GM18517 (cell line): ENCODE results near the gene KCNQ2.

Experiments used
- ATAC-seq: cut with Tn5 transposase; IDR thresholded peaks from one replicate; pipeline ENCODE4 v1.9.1; 2021; ENCODE audit warnings: mild to moderate bottlenecking, moderate library complexity; ENCODE audit not compliant: unreplicated experiment

Gene KCNQ2

DNA sequence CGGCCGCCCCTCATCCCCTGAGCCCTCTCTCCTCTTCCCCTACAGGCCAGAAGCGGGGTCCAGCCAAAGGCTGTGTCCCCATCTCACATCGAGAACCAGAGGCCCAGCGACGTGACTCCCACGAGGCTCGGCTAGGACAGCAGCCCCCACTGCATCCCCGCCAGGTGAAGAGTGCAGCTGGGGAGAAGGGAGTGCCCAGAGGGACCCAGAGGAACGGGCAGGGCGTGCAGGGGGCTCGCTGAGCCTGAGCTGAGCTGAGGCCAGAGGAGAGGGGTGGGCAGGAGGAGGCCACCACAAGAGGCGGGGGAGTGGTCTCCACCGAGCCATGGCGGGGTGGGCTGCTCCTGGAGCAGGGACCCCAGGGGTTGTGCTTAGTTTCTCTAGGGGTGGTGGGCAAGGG is 32.6 kb downstream of the KCNQ2 start:
- ATAC-seq, result no peak

DNA sequence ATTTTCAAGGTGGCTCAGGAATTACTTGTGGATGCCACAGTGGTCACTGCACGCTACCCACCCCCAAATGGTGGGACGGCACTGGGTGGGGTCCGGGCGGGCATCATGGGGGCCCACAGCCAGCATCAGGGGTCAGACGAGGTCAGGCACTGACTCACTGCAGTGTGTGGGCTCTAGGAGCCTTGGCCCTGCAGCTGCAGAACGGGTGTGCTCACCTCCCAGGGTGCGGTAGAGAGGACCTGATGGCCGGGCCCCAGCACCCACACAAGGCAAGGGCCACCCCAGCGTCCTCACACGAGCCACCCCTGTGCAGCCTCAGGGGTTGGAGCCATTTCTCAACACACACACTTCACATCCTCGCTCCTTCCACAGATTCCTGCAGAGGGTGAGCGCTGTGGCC is 34.3 kb downstream of the KCNQ2 start:
- ATAC-seq, result no peak

DNA sequence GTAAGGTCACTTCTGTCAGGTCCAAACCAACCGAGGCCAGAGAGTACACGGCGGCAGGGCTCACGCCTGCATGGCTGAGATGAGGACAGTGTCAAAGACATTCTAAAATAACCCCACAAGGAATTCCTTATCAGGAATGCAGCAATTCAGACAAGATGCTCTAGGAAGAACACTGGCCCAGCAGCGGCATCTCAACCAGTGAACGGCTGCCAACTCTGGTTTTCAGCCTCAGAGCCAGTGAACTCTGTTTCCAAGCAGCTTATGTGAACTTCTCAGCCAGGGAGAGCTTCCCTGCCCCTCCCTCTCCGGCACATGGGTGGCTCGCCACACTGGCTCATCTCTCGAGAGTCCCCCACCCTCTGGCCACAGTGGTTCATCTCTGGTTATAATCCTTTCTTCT is 36.9 kb downstream of the KCNQ2 start:
- ATAC-seq, result no peak

DNA sequence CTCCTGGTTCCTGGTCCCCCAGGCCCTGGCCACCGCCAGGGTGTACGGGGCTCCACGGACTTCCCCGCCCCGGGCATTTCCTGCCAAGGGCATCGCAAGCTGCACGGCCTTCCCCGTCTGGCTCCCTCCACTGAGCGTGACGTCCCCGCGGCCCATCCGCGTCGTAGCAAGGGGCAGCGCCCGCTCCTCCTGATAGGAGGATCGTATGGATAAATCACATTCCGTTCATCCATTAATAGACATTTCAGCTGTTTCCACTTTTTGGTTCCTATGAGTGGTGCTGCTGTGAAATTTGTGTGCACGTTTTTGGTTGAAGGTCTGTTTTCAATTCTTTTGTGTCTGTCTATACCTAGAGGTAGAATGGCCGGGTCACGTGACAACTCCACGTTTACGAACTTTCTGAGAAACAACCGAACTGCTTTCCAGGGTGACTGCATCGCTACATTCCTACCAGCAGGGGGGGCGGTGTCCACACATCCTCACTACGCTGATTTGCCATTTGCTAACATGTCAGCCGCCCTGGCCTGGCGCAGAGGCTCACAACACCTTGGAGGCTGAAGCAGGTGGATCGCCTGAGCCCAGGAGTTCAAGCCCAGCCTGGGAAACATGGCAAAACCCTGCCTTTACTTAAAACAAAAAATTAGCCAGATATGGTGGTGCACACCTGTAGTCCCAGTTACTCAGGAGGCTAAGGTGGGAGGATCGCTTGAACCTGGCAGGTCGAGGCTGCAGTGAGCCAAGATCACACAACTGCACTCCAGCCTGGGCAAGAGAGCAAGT is 37.7 kb downstream of the KCNQ2 start:
- ATAC-seq, result no peak

DNA sequence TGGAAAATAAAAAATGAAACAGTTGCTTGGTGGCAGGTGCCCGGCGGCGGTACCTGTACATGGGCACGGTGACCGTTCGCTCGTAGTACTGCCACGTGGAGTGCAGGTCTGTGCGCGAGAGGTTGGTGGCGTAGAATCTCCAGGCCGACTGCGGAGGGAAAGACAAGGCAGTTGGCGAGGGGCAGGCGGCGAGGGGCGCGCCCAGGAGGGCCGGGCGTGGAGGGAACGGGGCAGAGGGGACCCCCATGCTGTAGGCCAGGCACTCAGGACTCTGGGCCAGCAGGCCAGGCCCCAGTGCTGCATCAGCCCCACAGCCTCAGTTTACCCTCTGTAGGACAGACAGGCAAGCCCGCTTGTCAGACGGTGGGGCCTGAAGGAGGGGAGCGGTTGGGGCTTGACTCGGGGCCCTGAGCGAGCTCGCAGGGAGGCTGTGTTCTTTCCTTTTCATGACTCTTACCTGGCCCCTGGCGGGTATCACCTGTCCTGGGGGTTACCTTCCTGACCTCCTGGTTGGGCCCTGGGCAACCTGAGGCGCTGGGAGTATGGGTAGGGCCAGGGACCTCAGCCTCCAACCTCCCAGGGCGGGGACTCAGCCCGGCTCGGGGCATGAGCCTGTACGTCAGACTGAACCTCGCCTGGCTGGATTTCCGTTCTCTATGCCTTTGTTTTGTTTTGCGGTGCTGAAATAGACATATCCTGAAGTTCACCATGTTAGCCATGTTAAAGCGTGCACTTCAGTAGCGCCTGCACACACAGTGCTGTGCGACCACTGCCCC is 38.5 kb downstream of the KCNQ2 start:
- ATAC-seq, result no peak

DNA sequence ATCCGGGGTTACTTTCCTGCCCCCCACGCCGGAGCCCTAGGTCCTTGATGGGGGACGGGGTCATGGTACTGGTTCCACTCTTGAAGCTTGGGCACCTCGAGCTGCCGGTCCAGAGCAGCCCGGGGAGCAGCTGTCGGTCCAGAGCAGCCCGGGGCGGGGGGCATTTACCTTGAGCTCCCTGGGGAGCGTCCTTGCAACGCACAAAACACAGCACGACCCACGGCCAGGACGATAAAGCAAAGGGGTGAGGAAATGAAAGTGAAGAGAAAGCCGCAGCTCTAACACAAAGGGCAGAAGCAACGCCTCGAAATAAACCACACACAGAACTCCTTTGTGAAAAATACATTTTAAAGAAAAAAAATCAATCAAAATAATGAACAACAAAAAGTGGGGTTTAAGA is 39.1 kb downstream of the KCNQ2 start:
- ATAC-seq, result no peak

DNA sequence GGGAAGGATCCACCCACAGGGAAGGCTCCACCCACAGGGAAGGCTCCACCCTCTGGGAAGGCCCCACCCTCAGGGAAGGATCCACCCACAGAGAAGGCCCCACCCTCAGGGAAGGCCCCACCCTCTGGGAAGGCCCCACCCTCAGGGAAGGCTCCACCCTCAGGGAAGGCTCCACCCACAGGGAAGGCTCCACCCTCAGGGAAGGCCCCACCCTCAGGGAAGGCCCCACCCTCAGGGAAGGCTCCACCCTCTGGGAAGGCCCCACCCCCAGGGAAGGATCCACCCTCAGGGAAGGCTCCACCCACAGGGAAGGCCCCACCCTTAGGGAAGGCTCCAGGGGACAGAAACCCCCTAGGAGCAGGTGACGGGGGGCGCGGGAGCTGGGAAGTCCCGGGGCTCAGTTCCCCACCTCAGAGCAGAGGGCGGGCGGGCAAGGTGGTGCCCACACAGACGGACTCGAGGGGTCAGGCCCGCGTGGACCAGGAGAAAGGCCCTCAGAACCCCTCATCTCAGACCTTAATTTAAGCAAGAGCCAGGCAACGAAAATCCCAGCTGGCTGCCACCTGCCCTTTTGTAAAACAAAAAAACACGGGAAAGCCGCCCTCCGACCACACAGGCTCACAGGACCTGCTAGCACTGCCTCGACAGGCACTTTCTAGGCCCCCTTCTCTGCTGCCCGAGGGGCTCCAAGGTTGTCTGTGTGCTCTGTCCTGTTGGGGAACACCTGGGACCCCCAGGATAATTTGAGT is 39.7 kb downstream of the KCNQ2 start:
- ATAC-seq, result no peak

DNA sequence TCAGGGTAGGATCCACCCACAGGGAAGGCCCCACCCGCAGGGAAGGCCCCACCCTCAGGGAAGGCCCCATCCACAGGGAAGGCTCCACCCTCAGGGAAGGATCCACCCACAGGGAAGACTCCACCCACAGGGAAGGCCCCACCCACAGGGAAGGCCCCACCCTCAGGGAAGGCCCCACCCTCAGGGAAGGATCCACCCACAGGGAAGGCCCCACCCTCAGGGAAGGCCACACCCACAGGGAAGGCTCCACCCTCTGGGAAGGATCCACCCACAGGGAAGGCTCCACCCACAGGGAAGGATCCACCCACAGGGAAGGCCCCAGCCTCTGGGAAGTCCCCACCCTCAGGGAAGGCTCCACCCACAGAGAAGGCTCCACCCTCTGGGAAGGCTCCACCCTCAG is 40.5 kb downstream of the KCNQ2 start:
- no peak for ATAC-seq

DNA sequence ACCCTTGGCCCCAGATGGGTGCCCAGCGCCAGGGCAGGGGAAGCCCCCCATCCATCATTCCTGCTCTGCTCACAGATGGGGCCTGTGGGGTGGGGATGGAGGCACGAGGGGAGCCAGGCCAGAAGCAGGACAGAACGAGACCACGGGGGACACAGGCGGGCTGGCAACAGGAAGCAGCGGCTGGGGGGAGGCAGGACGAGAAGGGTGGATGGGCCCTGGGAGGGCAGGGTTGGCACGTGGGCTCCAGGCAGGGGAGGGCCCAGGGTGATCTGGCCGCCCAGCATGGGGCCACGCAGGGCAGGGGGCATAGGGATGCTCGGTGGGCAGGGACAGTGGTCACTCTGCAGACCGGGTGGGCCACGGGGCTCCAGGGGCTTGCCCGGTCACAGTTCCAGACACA is 41.6 kb downstream of the KCNQ2 start:
- ATAC-seq, result no peak

DNA sequence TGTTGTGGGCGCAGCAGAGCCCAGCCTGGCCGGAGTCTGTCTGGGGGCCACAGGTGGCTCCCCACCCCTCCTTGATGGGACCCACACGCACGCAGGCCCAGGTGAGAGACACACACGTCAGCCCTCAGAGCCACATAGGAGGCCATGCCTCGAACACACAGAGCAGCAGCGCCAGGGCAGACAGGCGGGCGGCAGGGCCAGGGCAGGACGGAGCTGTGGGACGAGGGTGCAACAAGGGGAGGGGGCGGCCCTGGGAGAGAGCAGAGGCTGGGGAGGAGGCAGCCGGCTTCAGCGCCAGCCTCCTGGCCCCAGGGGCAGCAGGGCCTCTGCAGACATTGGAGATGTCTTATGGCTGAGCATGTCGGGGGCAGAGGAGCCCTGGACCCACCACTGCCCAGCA is 42.5 kb downstream of the KCNQ2 start:
- ATAC-seq, result no peak

DNA sequence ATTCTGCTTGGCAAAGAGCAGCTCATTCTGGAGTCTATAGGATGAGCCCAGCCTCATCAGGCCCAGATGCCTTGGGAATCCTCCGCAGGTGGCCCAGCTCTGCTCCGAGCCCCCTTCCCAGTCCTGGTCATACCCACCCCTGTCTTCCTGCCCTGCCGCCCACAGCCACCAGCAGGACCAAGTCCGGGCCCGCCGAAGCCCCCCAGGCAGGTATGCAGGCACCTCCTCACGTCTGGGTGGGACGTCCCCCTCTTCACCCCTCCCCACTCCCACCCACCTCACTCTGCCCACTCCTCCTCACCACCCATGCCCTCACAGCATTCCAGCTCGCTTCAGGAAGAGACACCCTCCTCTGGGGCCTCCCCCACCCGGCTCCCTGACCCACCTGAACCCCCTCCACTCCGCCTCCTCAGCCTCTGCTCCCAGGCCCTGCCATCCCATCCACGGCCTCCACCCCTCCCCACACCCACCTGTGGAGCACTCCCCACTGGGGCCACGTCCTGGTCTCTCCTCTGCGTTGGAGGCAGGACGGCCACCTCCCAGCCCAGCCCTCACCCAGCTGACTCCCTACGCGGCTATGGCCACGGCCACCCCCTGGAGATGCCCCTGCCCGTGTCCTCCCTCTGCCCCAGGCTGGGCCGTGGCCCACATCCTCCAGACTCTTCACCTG is 43.4 kb downstream of the KCNQ2 start:
- ATAC-seq, result no peak

DNA sequence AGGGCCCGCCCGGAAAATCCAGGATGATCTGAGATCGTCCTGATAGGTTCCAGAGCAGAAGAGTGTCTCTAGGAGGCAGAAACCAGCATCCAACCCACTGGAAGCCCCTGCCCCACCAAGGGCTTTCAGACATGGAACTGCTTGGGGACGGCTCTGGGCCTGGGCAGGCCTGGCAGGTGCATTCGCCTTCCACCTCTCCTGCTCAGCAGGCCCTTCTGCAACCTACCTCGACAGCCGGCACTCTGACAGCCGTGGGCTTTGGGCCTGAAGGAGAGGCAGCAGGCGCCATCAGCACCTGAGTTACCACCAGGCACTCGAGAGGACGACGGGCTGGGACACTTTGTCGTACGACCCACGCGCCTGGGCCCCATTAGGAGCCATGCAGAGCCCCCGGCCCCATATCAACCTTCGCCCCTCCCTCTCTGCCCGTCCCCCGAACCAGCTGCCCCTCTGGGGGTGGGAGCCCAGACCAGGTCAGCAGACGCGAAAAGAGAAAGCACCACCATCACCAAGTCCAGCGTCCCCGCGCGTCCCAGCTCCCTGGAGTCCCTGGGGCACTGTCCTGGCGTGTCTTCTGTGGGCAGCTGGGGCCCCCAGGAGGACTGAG is 44.6 kb downstream of the KCNQ2 start:
- no peak for ATAC-seq

DNA sequence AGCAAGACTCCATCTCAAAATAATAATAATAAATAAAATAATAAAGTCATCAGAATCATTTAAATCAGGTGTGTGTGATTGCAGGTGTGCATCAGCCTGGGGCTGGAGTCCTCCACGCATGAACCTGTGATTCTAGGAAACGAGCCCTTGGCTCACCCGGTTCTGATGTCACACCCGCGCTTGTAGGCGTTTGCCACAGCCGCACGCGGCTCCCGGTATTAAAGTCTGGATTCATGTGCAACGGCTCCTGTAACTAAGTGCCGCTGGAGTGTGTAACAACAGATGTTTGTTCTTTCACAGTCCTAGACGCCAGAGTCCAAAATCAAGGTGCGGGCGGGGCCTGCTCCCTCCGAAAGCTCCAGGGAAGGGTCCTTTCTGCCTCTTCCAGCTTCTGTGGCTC is 45.2 kb downstream of the KCNQ2 start:
- no peak for ATAC-seq

DNA sequence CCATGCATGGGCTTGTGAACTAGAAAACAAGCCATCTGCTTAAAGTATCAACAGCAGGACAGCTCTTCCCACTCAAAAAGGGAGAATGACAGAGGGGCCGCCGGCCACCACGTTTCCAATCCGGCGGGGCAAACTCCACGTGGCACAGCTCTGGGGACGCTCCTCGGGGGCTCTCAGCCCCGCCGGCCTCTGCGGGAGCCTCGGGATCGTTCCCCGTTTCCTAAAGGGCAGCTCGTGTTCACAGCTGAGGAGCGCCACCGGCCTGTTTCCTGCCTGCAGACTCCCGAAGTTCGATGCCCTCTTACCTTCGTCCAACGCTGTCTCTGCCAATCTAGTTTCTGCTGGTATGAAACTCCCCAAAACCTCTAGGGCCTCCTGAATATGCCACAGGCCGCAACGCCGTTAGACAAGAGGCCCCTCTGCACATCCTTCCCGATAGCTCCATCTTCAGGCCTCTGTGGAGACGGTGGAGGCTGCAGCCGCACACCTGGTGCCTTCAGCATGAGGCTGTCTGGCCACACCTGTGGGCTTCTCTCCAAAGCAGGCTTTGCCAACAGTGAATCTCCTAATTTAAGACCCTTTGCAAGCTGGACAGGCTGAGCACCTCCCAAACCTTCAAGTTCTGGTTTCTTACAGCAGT is 46.5 kb downstream of the KCNQ2 start:
- no peak for ATAC-seq

DNA sequence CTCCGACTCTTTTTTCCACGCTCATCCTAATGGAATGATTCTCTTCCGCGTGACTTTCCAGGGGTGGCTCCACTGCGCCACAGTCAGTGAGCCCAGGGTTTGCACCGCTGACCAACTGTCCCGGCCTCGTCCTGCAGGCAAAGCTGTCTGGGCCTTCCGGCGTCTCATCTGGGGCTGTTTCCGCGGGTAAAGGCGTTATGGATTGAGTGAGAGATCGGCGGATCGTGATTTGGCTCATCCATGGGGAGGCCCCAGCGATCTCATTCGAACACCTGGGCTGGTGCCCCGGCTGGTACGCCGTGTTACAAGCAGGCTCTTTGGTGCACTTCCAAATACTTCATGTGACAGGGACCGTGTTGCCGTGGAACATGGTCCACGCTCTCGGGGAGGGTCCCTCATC is 47.8 kb downstream of the KCNQ2 start:
- no peak for ATAC-seq

DNA sequence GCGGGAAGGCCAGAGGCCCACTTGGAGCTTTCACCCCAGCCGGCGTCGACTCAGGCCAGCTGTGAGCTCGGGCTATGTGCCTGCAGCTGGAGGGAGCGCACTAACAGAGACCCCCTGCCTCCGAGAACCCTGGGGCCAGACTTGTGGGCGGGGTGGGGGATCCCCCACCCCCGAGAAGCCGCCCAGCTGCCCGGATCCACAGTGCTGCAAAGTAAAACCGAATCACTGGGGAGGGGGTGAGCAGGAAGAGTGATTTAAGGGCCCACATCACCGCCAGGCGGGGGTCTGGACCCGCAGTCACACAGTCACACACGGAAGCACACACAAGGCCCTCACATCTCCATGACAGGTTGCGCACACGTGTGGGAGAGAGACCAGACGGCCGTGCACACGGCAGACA is 48.7 kb downstream of the KCNQ2 start:
- ATAC-seq, result no peak

DNA sequence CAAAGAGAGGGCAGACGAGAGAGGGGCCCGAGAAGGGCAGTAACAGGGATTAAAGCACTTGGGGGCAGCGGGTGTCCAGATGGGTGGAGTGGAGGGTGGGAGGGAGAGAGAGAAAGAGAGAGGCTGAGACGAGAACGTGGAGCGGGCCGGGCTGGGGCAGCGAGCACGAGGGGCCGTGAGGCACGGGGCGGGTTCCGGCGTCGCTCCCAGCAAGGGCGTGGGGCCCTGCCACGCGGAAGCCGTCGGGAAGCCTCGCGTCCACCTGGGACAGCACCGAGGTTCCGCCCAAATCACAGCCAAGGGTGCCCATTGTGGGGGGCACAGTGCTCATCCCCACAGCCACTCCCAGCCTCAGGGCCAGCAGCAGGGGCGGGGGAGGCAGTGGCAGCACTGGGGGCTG is 49.8 kb downstream of the KCNQ2 start:
- ATAC-seq, result no peak

DNA sequence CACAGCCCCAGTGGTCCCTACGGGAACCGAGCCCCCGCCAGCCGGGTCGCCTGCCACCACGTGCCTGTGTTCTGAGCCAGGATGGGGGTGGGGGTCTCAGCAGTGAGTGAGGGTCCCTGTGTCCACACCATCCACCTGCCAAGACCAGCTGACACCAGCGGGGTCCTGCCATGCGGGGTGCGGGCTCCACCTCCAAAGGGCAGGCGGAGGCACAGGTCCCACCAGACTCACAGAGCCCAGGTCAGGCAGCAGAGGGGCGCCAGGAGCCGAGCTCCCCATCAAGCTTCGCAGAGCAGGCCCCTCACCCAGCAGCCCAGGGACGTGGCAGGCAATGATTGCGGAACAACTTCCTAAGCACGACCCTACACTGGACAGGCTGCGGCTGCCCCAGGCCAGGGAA is 50.5 kb downstream of the KCNQ2 start:
- no peak for ATAC-seq

DNA sequence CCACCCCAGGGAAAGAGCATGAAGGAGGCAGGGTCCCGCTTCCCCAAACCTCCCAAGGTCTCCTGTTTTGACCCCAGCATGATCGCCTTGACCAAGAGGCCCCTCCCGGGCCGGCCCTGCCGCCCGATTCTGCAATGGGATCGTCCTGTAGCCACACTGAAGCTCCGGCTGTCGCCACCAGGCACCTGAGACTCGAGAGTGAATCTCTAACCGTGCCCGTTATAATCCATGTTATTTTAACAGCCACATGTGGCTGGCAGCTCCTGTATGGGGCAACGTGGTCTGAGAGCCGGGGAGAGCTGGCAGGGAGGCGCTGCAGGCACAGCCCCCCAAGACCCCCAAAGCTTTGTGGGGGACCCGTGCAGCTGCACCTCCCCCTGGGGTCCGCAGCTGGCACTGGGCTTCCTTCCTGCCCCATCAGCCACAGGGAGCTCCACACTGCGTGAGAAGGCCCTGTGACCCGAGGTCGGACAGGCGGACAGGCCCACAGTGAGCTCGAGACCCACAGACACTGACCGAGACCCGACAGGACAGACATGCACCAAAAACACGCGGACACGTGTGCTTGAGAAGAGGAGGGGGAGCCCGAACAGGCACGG is 51.3 kb downstream of the KCNQ2 start:
- ATAC-seq, result no peak
